ENCODE measurements around the gene SORCS2.
A peak's percentile ranks its signal among the peaks of the same experiment; 100 is the strongest.

SORCS2 gene

GRCh38 chr4:7625071-7625470, 432.7 kb downstream of the SORCS2 start:
- no peak for TF ChIP-seq CTCF (IDR thresholded peaks at IDR 0.05)
- Histone ChIP-seq H3K4me3 (no peak overlapping the region), H3K27ac (no peak overlapping the region)
- no peak for DNase-seq (ENCODE audit: low spot score)

GRCh38 chr4:7626531-7626930, 434.2 kb downstream of the SORCS2 start:
- DNase-seq (ENCODE audit: low spot score), result no peak
- TF ChIP-seq CTCF (IDR thresholded peaks at IDR 0.05), result no peak
- H3K27ac ChIP-seq, result no peak overlapping the region
- H3K4me3 ChIP-seq, result no peak overlapping the region

GRCh38 chr4:7627251-7628250, 435.2 kb downstream of the SORCS2 start:
- DNase-seq (ENCODE audit: low spot score), result no peak
- no peak for TF ChIP-seq CTCF (IDR thresholded peaks at IDR 0.05)
- Histone ChIP-seq H3K4me3 (no peak overlapping the region), H3K27ac (no peak overlapping the region)

GRCh38 chr4:7628432-7628831, 436.1 kb downstream of the SORCS2 start:
- Histone ChIP-seq H3K4me3 (no peak overlapping the region), H3K27ac (no peak overlapping the region)
- no peak for TF ChIP-seq CTCF (IDR thresholded peaks at IDR 0.05)
- no peak for DNase-seq (ENCODE audit: low spot score)

- Histone ChIP-seq H3K4me3 (no peak overlapping the region), H3K27ac (no peak overlapping the region)
- no peak for DNase-seq (ENCODE audit: low spot score)
- TF ChIP-seq CTCF (IDR thresholded peaks at IDR 0.05), result no peak
Measured at GRCh38 chr4:7629501-7630254, 437.3 kb downstream of the SORCS2 start.

GRCh38 chr4:7630568-7631287, 438.4 kb downstream of the SORCS2 start:
- Histone ChIP-seq H3K27ac (no peak overlapping the region), H3K4me3 (peak overlapping the region; percentile 47)
- DNase-seq (ENCODE audit: low spot score), result no peak
- TF ChIP-seq CTCF (IDR thresholded peaks at IDR 0.05), result no peak
